Measurements from ENCODE around the gene BSPRY.

BSPRY gene

GRCh38 chr9:113397203-113397631 is 47.9 kb downstream of the BSPRY start:
- no peak for TF ChIP-seq CTCF (IDR thresholded peaks at IDR 0.05)

- no peak for TF ChIP-seq CTCF (IDR thresholded peaks at IDR 0.05)
These were observed 49.5 kb downstream of the BSPRY start for GRCh38 chr9:113398796-113399195.

- no peak for TF ChIP-seq CTCF (IDR thresholded peaks at IDR 0.05)
These were observed 50.4 kb downstream of the BSPRY start for GRCh38 chr9:113399646-113400200.

DNA sequence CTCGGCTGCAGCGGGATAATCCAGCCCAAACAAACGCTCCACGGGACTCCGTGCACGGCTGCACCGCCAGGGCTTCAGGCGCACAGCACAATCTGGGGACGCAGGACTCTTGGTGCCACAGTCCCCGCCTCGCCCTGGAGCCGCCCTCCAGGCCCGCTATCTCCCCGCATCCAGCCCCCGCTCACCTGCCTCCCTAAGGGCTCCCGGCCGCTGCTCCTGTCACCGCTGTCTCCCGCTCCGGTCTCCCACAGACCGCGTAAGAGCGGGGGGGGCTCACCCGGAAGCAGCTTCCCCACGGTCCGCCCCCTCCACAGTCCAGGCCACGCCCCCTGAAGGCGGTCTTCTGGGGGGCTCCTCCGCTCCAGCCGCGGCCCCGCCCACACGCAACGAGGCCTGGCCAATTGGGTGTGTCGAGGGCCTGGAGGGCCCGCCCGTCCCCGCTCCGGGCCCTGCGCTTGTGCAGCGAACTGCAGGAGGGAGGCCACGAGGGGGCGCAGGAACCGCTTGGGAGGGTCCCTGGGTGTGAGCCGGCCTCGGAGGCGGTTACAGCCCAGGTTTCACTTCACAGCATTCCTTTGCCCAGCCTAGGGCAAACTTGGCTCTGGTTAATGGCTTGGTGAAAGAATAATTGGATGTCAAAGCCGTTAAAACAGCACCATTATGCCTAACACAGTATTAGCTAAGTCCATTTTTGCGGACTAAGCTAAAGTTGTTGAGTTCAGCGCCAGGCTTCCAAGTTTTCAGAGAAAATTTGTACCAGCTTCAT is 51.9 kb downstream of the BSPRY start, which contains the start of gene ALAD:
ALAD (minus strand) TSS at position 258 of the 766 bp plus-strand sequence. CDS start 7,725 bp downstream, outside the sequence.
- peak; percentile 98 for TF ChIP-seq CTCF (IDR thresholded peaks at IDR 0.05)

GRCh38 chr9:113403646-113404045 is 54.3 kb downstream of the BSPRY start:
- TF ChIP-seq CTCF (IDR thresholded peaks at IDR 0.05), result no peak

DNA sequence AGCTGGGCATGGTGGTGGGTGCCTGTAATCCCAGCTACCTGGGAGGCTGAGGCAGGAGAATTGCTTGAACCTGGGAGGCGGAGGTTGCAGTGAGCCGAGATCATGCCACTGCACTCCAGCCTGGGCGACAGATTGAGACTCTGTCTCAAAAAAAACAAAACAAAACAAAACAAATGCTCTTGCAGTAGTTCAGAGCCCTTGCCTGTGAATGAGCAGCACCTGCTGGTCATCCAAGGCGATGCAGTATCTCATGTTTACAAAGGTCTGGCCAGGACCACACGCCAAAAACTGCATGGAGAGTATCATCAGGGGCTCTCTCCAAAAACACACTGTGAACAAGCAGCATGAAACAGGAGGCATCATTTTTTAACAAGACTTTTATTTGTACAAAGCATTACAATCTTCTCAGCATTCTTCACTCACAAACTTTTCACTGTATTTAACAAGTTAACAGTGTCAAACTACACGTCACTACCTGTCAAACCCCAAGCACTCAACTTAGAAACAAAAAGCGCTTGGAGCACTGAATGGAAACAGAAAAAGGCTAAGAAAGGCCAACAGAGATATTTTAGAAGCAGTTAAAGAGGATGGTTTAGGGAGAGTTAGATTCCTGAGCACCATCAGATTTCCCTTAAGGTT is 57.7 kb downstream of the BSPRY start:
- peak; percentile 91 for TF ChIP-seq CTCF (IDR thresholded peaks at IDR 0.05)

- no peak for TF ChIP-seq CTCF (IDR thresholded peaks at IDR 0.05)
These were observed 60.1 kb downstream of the BSPRY start for GRCh38 chr9:113409481-113409880.
